Lower lobe of right lung (tissue), 2 donors: ENCODE data around the gene CYLD. TPM values are rescaled to one million over a fixed set of nuclear protein-coding genes. Genes with fewer than 3 reads are reported as not detected.
A peak's percentile ranks its signal among the peaks of the same experiment; 100 is the strongest.

Experiments
- ATAC-seq, 2 donors: fragments of 200-7000 bp; cut with Tn5 transposase; one replicate each; pipeline ENCODE4 v1.9.1; 2020 to 2022; ENCODE audit warnings: mild to moderate bottlenecking in 2 of 2, moderate library complexity in 2 of 2
- DNase-seq: peaks from one replicate; pipeline ENCODE4 v3.0.0-alpha.2; 2020
- H3K27ac ChIP-seq: fragments of 200-600 bp; one replicate; pipeline ENCODE4 v1.8.0; 2022
- H3K27me3 ChIP-seq: fragments of 200-600 bp; one replicate; pipeline ENCODE4 v1.8.0; 2022; ENCODE audit warnings: low read depth
- H3K36me3 ChIP-seq: fragments of 200-600 bp; one replicate; pipeline ENCODE4 v1.8.0; 2022; ENCODE audit warnings: mild to moderate bottlenecking
- H3K4me1 ChIP-seq: fragments of 200-600 bp; one replicate; pipeline ENCODE4 v1.8.0; 2022
- H3K4me3 ChIP-seq: fragments of 200-600 bp; one replicate; pipeline ENCODE4 v1.8.0; 2022; ENCODE audit warnings: mild to moderate bottlenecking
- H3K9me3 ChIP-seq: fragments of 200-600 bp; one replicate; pipeline ENCODE4 v1.8.0; 2022
- intact Hi-C: fragments of 100-400 bp; cut with DNase I; formaldehyde crosslinking; loops from one replicate; pipeline ENCODE4 v1.11.0; 2022
- total RNA-seq: library from RNA; stranded (reverse); fragmentation: NEBNext Ultra II Directional; extraction: Animal tissue kit (Norgen Biotek cat#: 25700); gene quantifications from one replicate; pipeline ENCODE4 v1.2.1, GENCODE V29; 2021
- TF ChIP-seq, protein P1 (sequence below): fragments of 200-600 bp; IDR thresholded peaks from one replicate; pipeline ENCODE4 v1.8.0; 2022; ENCODE audit warnings: antibody characterized with exemption, mild to moderate bottlenecking
- donor health status: DM: no; HTN: yes; CAD: no; lungs with severe emphysema.

Gene CYLD
- total RNA-seq, 1 donor from 2014 or later, result 45.8 TPM

DNA sequence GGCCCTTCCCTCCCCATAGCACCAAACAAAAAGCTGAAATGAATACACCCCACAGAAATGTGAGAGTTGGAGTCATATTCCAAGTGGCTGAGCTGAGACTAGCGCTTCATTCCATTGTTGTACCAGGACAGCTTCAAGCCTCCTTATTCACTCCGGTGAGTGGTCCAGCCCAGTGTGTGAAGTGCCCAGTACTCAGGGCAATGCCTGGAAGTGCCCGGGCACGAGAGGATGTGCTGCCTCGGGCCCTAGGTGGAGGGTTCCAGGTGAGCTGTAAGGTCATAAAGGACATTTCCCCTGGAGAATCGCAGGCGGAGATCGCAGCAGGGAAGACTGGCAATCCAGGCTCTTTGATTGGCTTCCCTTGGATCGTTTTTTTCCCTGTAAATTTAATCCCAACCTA lies 5.4 kb upstream of the CYLD start:
- ATAC-seq, result peak; percentile 72 to 78
- DNase-seq, result peak; percentile 59
- Histone ChIP-seq H3K4me1 (peaks cover 5% of the 10 kb centered on the region), H3K4me3 (no peak overlapping the region), H3K27ac (no peak overlapping the region), H3K36me3 (peaks cover 4% of the 10 kb centered on the region), H3K27me3 (no peaks in the 10 kb centered on the region), H3K9me3 (no peaks in the 10 kb centered on the region)
- TF ChIP-seq, protein P1, sequence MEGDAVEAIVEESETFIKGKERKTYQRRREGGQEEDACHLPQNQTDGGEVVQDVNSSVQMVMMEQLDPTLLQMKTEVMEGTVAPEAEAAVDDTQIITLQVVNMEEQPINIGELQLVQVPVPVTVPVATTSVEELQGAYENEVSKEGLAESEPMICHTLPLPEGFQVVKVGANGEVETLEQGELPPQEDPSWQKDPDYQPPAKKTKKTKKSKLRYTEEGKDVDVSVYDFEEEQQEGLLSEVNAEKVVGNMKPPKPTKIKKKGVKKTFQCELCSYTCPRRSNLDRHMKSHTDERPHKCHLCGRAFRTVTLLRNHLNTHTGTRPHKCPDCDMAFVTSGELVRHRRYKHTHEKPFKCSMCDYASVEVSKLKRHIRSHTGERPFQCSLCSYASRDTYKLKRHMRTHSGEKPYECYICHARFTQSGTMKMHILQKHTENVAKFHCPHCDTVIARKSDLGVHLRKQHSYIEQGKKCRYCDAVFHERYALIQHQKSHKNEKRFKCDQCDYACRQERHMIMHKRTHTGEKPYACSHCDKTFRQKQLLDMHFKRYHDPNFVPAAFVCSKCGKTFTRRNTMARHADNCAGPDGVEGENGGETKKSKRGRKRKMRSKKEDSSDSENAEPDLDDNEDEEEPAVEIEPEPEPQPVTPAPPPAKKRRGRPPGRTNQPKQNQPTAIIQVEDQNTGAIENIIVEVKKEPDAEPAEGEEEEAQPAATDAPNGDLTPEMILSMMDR, result no peak
- intact Hi-C loops, result no loop called here

DNA sequence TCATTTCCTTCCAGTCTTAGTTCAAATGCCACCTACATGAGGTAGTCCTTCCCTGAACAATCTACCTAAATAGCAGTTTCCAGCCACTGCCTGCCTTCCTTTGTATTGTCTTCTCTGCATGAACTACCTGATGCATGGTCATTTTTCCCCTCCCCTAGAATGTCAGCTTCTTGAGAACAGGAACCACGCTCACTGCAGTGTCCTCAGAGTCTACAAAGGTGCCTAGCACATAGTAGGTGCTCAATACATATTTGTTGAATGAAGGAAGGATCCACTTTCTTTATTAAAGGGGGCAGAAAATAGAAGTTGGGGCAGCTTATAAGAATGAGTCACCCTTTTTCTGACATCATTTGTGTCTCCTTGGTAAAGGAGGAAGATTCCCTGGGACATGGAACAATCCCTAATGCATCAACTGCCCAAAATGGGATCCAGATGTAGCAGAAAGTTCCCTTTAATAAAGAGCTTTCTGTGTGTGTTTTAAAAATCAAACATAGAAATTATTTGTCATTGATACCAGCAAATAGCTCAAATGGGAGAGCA lies 4.4 kb upstream of the CYLD start:
- no peaks in the 10 kb centered on the region for H3K9me3 ChIP-seq
- TF ChIP-seq, protein P1, result no peak
- H3K27me3 ChIP-seq, result no peaks in the 10 kb centered on the region
- no peaks in the 10 kb centered on the region for H3K36me3 ChIP-seq
- H3K27ac ChIP-seq, result no peak overlapping the region
- H3K4me3 ChIP-seq, result no peak overlapping the region
- H3K4me1 ChIP-seq, result peaks cover 6% of the 10 kb centered on the region
- ATAC-seq (no peak), DNase-seq (no peak)
- intact Hi-C loops, result no loop called here

DNA sequence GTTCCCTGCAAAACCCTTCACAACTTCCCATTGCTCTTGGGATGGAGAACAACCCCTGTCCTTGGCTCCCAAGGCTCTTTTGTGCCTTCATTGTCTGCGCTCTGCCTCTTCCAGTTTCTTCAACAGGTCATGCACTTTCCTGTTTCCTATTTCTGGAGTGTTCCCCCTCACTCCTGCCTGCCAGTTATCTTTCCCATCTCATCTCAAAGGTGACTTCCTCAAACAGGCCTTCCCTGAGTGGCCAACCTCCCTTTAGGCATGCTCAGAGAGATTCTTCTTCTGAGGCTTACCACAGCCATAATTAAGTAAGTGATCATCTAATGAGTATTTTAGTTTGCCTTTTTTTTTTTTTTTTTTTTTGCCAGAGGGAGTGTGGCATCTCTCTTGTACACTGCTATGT lies 2.9 kb upstream of the CYLD start:
- Histone ChIP-seq H3K27ac (no peak overlapping the region), H3K36me3 (no peaks in the 10 kb centered on the region), H3K27me3 (no peaks in the 10 kb centered on the region), H3K4me3 (no peak overlapping the region), H3K9me3 (no peaks in the 10 kb centered on the region), H3K4me1 (peaks cover 18% of the 10 kb centered on the region)
- TF ChIP-seq, protein P1, result no peak
- no peak for ATAC-seq
- no peak for DNase-seq
- intact Hi-C loops, result no loop called here

DNA sequence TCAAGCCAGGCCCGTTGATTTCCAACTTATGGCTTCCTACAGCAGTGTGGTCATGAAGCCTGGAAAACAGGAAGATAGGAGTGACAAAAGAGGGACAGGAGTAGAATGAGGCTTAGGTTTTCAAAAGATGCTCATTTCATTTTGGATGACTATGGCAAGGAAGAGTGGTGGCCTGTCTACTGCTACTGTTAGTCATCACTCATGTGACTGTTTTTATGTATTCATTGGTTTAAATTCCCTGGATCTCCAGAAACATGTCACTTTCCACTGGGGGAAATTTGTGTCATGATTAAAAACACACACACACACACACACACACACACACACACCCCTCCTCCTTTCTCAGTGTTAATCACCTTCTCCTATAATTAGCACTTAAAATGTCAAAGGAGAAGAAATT lies 1.1 kb upstream of the CYLD start:
- Histone ChIP-seq H3K4me1 (peaks cover 30% of the 10 kb centered on the region), H3K9me3 (no peaks in the 10 kb centered on the region), H3K27me3 (no peaks in the 10 kb centered on the region), H3K27ac (peak overlapping the region; percentile 92), H3K4me3 (no peak overlapping the region), H3K36me3 (peaks cover 10% of the 10 kb centered on the region)
- intact Hi-C loops, result no loop called here
- ATAC-seq, result no peak
- TF ChIP-seq, protein P1, result no peak
- no peak for DNase-seq

DNA sequence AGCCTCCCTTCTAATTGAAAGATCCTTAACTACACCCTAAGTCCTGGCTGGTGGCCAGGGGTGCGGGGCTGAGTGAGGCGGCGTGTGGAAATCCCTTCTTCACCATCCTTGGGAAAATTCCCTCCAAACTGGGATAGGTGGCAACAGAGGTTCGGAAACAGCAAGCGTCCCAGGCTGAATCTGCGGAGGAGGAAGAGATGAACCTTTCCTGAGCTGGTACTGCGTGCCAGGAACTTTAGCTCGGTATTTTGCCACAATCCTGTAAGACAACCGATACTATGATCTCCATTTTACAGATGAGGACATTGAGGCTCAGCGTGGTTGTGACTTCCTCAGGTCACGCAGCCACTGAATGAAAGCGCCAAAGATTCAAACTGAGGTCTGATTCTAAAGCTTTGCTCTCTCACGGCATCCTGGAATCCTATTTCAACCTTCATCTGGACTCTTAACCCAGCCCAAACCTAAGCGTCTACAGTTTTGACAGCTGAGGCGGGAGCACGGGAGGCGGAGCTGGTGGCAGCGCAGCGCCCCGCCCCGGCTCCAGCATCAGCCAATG lies 583 bp upstream of the CYLD start:
- peaks cover 36% of the 10 kb centered on the region for H3K4me1 ChIP-seq
- H3K4me3 ChIP-seq, result peak overlapping the region; percentile 77
- no peak for DNase-seq
- H3K27me3 ChIP-seq, result no peaks in the 10 kb centered on the region
- peaks cover 13% of the 10 kb centered on the region for H3K36me3 ChIP-seq
- H3K9me3 ChIP-seq, result no peaks in the 10 kb centered on the region
- intact Hi-C loops, result no loop called here
- TF ChIP-seq, protein P1, result no peak
- ATAC-seq, result no peak
- peak overlapping the region; percentile 92 for H3K27ac ChIP-seq
